HCT116 (cell line): ENCODE data around the gene DDX24. TPM values are rescaled to one million over a fixed set of nuclear protein-coding genes. Genes with fewer than 3 reads are reported as not detected.

ENCODE experiments used
- ATAC-seq: fragments of 200-7000 bp; cut with Tn5 transposase; 2 replicates; pipeline ENCODE4 v1.9.1; 2020; ENCODE audit warnings: mild to moderate bottlenecking, moderate library complexity
- BruUV-seq: library from RNA; stranded (reverse); fragments of 400-500 nt; replicated peaks from 2 replicates; lab custom pipeline; 2021; lab: Mats Ljungman, UMichigan
- CTCF ChIA-PET: fragments of 300-600 bp; sonication (Branson Sonifier 250); formaldehyde crosslinking; loops from one replicate; lab custom pipeline; 2021; ENCODE audit warnings: antibody characterized with exemption; lab: Charles Lee
- POLR2A ChIA-PET: fragments of 300-600, 350-600 bp; sonication (Branson Sonifier 250); formaldehyde crosslinking; loops from one replicate; lab custom pipeline; 2021; ENCODE audit warnings: antibody characterized with exemption; lab: Charles Lee
- RAD21 ChIA-PET, 2 experiments: fragments of 300-600 bp; sonication (Branson Sonifier 250); formaldehyde crosslinking; loops; one replicate each; lab custom pipeline; 2023; ENCODE audit warnings: low total read pairs in 2 of 2; ENCODE audit not compliant: uncharacterized antibody in 2 of 2, unreplicated experiment in 2 of 2, low non-redundant PET in 1 of 2; lab: Charles Lee
- DNase-seq: peaks from one replicate; pipeline ENCODE4 v3.0.0-alpha.2; 2010; ENCODE audit warnings: low read depth, low spot score
- H2AFZ ChIP-seq: fragments of 200-600 bp; shearing (Covaris generic), sonication (generic); 2 replicates; pipeline ENCODE4 v1.6.1; 2017; ENCODE audit warnings: low read depth, mixed run types, mixed read lengths, antibody characterized with exemption, low read length; ENCODE audit not compliant: poor library complexity, severe bottlenecking
- H3K27ac ChIP-seq: 2 replicates; pipeline ENCODE4 v1.5.1; 2012; ENCODE audit warnings: low read depth, low read length
- H3K27me3 ChIP-seq: fragments of 200-600 bp; sonication (generic); 2 replicates; pipeline ENCODE4 v1.6.1; 2016; ENCODE audit warnings: mixed run types, low read length, mixed read lengths; ENCODE audit not compliant: insufficient read depth
- H3K36me3 ChIP-seq, 2 experiments: fragments of 200-500 bp in 1 of 2; fragments of 200-600 bp in 1 of 2; sonication (Bioruptor generic) in 1 of 2; sonication (generic) in 1 of 2; 2 replicates each; pipeline versions ENCODE4 v1.5.1 to v1.6.1; 2014 to 2016; ENCODE audit warnings: low read length in 2 of 2, inconsistent platforms in 1 of 2, mixed read lengths in 1 of 2, mixed run types in 1 of 2; ENCODE audit not compliant: insufficient read depth in 2 of 2, control insufficient read depth in 1 of 2
- H3K4me1 ChIP-seq, 2 experiments: fragments of 200-600 bp in 1 of 2; sonication (generic) in 1 of 2; 2 replicates each; pipeline versions ENCODE4 v1.5.1 to v1.6.1; 2012 to 2017; ENCODE audit warnings: low read length in 2 of 2, inconsistent platforms in 1 of 2, mild to moderate bottlenecking in 1 of 2, mixed read lengths in 1 of 2, mixed run types in 1 of 2, moderate library complexity in 1 of 2; ENCODE audit not compliant: insufficient read depth in 2 of 2, control insufficient read depth in 1 of 2
- H3K4me2 ChIP-seq: fragments of 200-600 bp; sonication (generic); 2 replicates; pipeline ENCODE4 v1.6.1; 2017; ENCODE audit warnings: mixed run types, low read length, mixed read lengths
- H3K4me3 ChIP-seq, 2 experiments: fragments of 200-600 bp in 1 of 2; sonication (generic) in 1 of 2; replicated peaks in 1 of 2; 2 replicates each; pipeline ENCODE4 v1.5.1; 2011 to 2016; ENCODE audit warnings: low read length in 2 of 2, control low read depth in 1 of 2, low read depth in 1 of 2, mild to moderate bottlenecking in 1 of 2, mixed read lengths in 1 of 2, mixed run types in 1 of 2
- H3K79me2 ChIP-seq: fragments of 200-600 bp; sonication (generic); 2 replicates; pipeline ENCODE4 v1.6.1; 2017; ENCODE audit warnings: mild to moderate bottlenecking, mixed run types, low read length, moderate library complexity, mixed read lengths; ENCODE audit not compliant: insufficient read depth
- H3K9ac ChIP-seq: fragments of 200-600 bp; sonication (generic); 2 replicates; pipeline ENCODE4 v1.6.1; 2016; ENCODE audit warnings: low read length, mixed read lengths
- H3K9me2 ChIP-seq: fragments of 200-600 bp; sonication (generic), shearing (Covaris generic); 2 replicates; pipeline ENCODE4 v1.6.1; 2017; ENCODE audit warnings: mixed run types, mild to moderate bottlenecking, moderate library complexity; ENCODE audit not compliant: insufficient read depth
- H3K9me3 ChIP-seq, 2 experiments: fragments of 200-500 bp in 1 of 2; fragments of 200-600 bp in 1 of 2; sonication (Bioruptor generic) in 1 of 2; sonication (generic) in 1 of 2; 2 replicates each; pipeline ENCODE4 v1.6.1; 2014 to 2017; ENCODE audit warnings: low read length in 2 of 2, mixed read lengths in 2 of 2, inconsistent platforms in 1 of 2, low read depth in 1 of 2, mild to moderate bottlenecking in 1 of 2, mixed run types in 1 of 2, moderate library complexity in 1 of 2; ENCODE audit not compliant: control insufficient read depth in 1 of 2, insufficient read depth in 1 of 2
- H4K20me1 ChIP-seq: fragments of 200-600 bp; sonication (generic), shearing (Covaris generic); 2 replicates; pipeline ENCODE4 v1.6.1; 2017; ENCODE audit warnings: mixed run types, mild to moderate bottlenecking, moderate library complexity; ENCODE audit not compliant: insufficient read depth
- CBX3 ChIP-seq: IDR thresholded peaks from 2 replicates; pipeline ENCODE4 v1.6.1; 2012; ENCODE audit warnings: low read depth
- EGR1 ChIP-seq: IDR thresholded peaks from 2 replicates; pipeline ENCODE4 v1.6.1; 2012; ENCODE audit warnings: low read depth
- ELF1 ChIP-seq: IDR thresholded peaks from 2 replicates; pipeline ENCODE4 v1.6.1; 2012; ENCODE audit warnings: low read depth, borderline replicate concordance
- EZH2phosphoT487 ChIP-seq: fragments of 200-600 bp; IDR thresholded peaks from 2 replicates; pipeline ENCODE4 v1.6.1; 2018; ENCODE audit warnings: antibody characterized with exemption, borderline replicate concordance
- FOSL1 ChIP-seq: IDR thresholded peaks from 2 replicates; pipeline ENCODE4 v1.6.1; 2012; ENCODE audit warnings: low read depth
- JUND ChIP-seq: IDR thresholded peaks from 2 replicates; pipeline ENCODE4 v1.6.1; 2012
- POLR2AphosphoS5 ChIP-seq: IDR thresholded peaks from 2 replicates; pipeline ENCODE4 v1.6.1; 2011; ENCODE audit warnings: mild to moderate bottlenecking, low read depth, low read length, moderate library complexity
- RAD21 ChIP-seq: IDR thresholded peaks from 2 replicates; pipeline ENCODE4 v1.6.1; 2012; ENCODE audit warnings: low read depth, mild to moderate bottlenecking
- SIN3A ChIP-seq: IDR thresholded peaks from 2 replicates; pipeline ENCODE4 v1.6.1; 2012; ENCODE audit warnings: low read depth
- SP1 ChIP-seq: IDR thresholded peaks from 2 replicates; pipeline ENCODE4 v1.6.1; 2012; ENCODE audit warnings: low read depth
- SRF ChIP-seq: IDR thresholded peaks from 2 replicates; pipeline ENCODE4 v1.6.1; 2012; ENCODE audit warnings: low read depth
- TCF7L2 ChIP-seq: IDR thresholded peaks from 2 replicates; pipeline ENCODE4 v1.7.0; 2011; ENCODE audit warnings: borderline replicate concordance, inconsistent platforms; ENCODE audit not compliant: insufficient read depth, insufficient read length; ENCODE audit errors: extremely low read depth
- YY1 ChIP-seq: IDR thresholded peaks from 2 replicates; pipeline ENCODE4 v1.6.1; 2011; ENCODE audit warnings: low read length, low read depth, moderate library complexity, mild to moderate bottlenecking; ENCODE audit not compliant: insufficient replicate concordance; ENCODE audit errors: extremely low read depth
- ZFX ChIP-seq: fragments of 450-650 bp; IDR thresholded peaks from 2 replicates; pipeline ENCODE4 v1.6.1; 2017
- intact Hi-C: fragments of 100-400 bp; cut with micrococcal nuclease; formaldehyde crosslinking; loops from 2 replicates; pipeline ENCODE4 v1.10.0; 2022
- total RNA-seq: library from RNA; stranded (reverse); gene quantifications from one replicate; pipeline ENCODE4 v1.2.1, GENCODE V29; 2021; ENCODE audit not compliant: unreplicated experiment
- TF ChIP-seq, protein P1 (sequence below): IDR thresholded peaks from 2 replicates; pipeline ENCODE4 v1.6.1; 2012
- TF ChIP-seq, protein P2 (sequence below): IDR thresholded peaks from 2 replicates; pipeline ENCODE4 v1.6.1; 2011; ENCODE audit warnings: mild to moderate bottlenecking, low read length, moderate library complexity; ENCODE audit not compliant: insufficient replicate concordance; ENCODE audit errors: extremely low read depth
- TF ChIP-seq, protein P3 (sequence below): IDR thresholded peaks from 2 replicates; pipeline ENCODE4 v1.6.1; 2012
- TF ChIP-seq, protein P4 (sequence below): IDR thresholded peaks from 2 replicates; pipeline ENCODE4 v1.6.1; 2012; ENCODE audit warnings: low read depth
- TF ChIP-seq, protein P5 (sequence below), 3 experiments: fragments of 200-600 bp in 1 of 3; sonication (generic) in 1 of 3; IDR thresholded peaks in 2 of 3; conservative IDR thresholded peaks in 1 of 3; 2 replicates each; pipeline ENCODE4 v1.5.1; 2012 to 2017; ENCODE audit warnings: low read depth in 2 of 3, low read length in 2 of 3, antibody characterized with exemption in 1 of 3, borderline replicate concordance in 1 of 3, control low read depth in 1 of 3, mild to moderate bottlenecking in 1 of 3, mixed read lengths in 1 of 3, mixed run types in 1 of 3, moderate library complexity in 1 of 3; ENCODE audit not compliant: insufficient read depth in 1 of 3

DDX24 gene
- total RNA-seq, 1 experiment from 2014 or later, result 169 TPM

DNA sequence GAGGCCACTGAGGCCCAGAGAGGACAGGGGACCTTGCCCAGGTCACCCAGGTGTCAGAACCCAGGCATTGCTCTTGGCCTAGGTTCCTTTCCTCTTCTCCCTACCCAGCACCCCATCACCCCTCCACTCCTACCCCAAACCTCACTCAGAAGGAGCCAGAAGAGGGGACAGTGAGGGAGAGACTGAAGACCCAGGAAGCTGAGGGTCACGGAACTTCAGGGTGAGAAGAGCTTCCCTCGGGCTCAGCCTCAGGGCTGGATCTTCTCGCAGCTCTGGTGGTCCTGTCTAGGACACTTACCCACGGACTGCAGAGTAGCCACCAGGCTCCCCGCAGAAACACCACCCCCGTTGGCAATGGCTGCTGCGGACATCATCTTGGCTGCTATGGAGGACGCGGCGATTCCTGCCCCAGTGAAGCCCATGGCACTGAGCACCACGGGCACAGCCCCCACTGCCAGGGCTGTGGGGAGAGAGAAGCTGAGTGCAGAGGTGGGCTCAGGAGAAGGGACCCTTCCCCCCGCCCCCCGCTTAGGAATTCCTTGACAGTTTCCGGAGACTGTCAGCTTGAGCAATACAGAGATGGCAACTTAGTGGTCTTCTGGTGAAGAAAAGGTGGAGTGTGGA, 47.3 kb upstream of the DDX24 start:
- intact Hi-C loops, result no loop called here
- Histone ChIP-seq H3K4me1 (peaks cover 6 to 22% of the 10 kb centered on the region in 2 experiments; a peak in 3 of 4 replicates), H3K4me2 (peak overlapping the region; percentile 87), H3K79me2 (no peaks in the 10 kb centered on the region), H2AFZ (no peak overlapping the region), H3K36me3 (no peaks in the 10 kb centered on the region), H3K4me3 (peak overlapping the region; percentile 69 to 82), H3K27me3 (no peaks in the 10 kb centered on the region), H3K9me2 (no peaks in the 10 kb centered on the region), H3K9ac (peak overlapping the region; percentile 67; the same call in 1 of the 2 replicates), H3K9me3 (no peaks in the 10 kb centered on the region), H3K27ac (no peak overlapping the region), H4K20me1 (no peaks in the 10 kb centered on the region)
- CTCF ChIA-PET, result interaction anchor here (1.1 kb wide), 1 partner anchor 295 kb away, joined by 3 read pairs; no protein-coding TSS in a partner anchor
- TSS peak; percentile 67 for BruUV-seq
- no peak for DNase-seq
- no peak for ATAC-seq
- RAD21 ChIA-PET, result interaction anchor here (0.7 to 1.7 kb wide), 2 partner anchors 77 to 144 kb away, joined by 3 read pairs; no protein-coding TSS in a partner anchor
- POLR2A ChIA-PET, result interaction anchor here (1.2 kb wide), 1 partner anchor 13 kb away, joined by 3 read pairs; no protein-coding TSS in a partner anchor
- TF ChIP-seq ELF1 (no peak), RAD21 (no peak), TCF7L2 (no peak), ZFX (no peak), EGR1 (no peak), FOSL1 (no peak), SRF (no peak), POLR2AphosphoS5 (no peak), SIN3A (no peak), JUND (no peak), YY1 (no peak), SP1 (no peak), CBX3 (no peak), EZH2phosphoT487 (no peak)
- TF ChIP-seq, protein P1, sequence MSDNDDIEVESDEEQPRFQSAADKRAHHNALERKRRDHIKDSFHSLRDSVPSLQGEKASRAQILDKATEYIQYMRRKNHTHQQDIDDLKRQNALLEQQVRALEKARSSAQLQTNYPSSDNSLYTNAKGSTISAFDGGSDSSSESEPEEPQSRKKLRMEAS, result no peak
- TF ChIP-seq, protein P2, sequence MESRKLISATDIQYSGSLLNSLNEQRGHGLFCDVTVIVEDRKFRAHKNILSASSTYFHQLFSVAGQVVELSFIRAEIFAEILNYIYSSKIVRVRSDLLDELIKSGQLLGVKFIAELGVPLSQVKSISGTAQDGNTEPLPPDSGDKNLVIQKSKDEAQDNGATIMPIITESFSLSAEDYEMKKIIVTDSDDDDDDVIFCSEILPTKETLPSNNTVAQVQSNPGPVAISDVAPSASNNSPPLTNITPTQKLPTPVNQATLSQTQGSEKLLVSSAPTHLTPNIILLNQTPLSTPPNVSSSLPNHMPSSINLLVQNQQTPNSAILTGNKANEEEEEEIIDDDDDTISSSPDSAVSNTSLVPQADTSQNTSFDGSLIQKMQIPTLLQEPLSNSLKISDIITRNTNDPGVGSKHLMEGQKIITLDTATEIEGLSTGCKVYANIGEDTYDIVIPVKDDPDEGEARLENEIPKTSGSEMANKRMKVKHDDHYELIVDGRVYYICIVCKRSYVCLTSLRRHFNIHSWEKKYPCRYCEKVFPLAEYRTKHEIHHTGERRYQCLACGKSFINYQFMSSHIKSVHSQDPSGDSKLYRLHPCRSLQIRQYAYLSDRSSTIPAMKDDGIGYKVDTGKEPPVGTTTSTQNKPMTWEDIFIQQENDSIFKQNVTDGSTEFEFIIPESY, result no peak
- TF ChIP-seq, protein P3, sequence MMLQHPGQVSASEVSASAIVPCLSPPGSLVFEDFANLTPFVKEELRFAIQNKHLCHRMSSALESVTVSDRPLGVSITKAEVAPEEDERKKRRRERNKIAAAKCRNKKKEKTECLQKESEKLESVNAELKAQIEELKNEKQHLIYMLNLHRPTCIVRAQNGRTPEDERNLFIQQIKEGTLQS, result no peak
- TF ChIP-seq, protein P4, sequence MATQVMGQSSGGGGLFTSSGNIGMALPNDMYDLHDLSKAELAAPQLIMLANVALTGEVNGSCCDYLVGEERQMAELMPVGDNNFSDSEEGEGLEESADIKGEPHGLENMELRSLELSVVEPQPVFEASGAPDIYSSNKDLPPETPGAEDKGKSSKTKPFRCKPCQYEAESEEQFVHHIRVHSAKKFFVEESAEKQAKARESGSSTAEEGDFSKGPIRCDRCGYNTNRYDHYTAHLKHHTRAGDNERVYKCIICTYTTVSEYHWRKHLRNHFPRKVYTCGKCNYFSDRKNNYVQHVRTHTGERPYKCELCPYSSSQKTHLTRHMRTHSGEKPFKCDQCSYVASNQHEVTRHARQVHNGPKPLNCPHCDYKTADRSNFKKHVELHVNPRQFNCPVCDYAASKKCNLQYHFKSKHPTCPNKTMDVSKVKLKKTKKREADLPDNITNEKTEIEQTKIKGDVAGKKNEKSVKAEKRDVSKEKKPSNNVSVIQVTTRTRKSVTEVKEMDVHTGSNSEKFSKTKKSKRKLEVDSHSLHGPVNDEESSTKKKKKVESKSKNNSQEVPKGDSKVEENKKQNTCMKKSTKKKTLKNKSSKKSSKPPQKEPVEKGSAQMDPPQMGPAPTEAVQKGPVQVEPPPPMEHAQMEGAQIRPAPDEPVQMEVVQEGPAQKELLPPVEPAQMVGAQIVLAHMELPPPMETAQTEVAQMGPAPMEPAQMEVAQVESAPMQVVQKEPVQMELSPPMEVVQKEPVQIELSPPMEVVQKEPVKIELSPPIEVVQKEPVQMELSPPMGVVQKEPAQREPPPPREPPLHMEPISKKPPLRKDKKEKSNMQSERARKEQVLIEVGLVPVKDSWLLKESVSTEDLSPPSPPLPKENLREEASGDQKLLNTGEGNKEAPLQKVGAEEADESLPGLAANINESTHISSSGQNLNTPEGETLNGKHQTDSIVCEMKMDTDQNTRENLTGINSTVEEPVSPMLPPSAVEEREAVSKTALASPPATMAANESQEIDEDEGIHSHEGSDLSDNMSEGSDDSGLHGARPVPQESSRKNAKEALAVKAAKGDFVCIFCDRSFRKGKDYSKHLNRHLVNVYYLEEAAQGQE, result no peak
- TF ChIP-seq, protein P5, sequence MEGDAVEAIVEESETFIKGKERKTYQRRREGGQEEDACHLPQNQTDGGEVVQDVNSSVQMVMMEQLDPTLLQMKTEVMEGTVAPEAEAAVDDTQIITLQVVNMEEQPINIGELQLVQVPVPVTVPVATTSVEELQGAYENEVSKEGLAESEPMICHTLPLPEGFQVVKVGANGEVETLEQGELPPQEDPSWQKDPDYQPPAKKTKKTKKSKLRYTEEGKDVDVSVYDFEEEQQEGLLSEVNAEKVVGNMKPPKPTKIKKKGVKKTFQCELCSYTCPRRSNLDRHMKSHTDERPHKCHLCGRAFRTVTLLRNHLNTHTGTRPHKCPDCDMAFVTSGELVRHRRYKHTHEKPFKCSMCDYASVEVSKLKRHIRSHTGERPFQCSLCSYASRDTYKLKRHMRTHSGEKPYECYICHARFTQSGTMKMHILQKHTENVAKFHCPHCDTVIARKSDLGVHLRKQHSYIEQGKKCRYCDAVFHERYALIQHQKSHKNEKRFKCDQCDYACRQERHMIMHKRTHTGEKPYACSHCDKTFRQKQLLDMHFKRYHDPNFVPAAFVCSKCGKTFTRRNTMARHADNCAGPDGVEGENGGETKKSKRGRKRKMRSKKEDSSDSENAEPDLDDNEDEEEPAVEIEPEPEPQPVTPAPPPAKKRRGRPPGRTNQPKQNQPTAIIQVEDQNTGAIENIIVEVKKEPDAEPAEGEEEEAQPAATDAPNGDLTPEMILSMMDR (IDR thresholded peaks at IDR 0.05 in 2 of 3, conservative IDR thresholded peaks at IDR 0.05 in 1 of 3; ENCODE audit: borderline replicate concordance in 1 of 3, insufficient read depth in 1 of 3, low read depth in 2 of 3, low read length in 2 of 3), result no peak
